HG03025 (cell line): ENCODE data around the gene NAA30.
"Not testable (repeated sequence)": the region's sequence is repeated elsewhere in the genome, so short reads cannot be mapped to it uniquely, and the experiment has no call there.

ENCODE experiments used
- ATAC-seq: cut with Tn5 transposase; IDR thresholded peaks from one replicate; pipeline ENCODE4 v1.9.1; 2021; ENCODE audit warnings: mild to moderate bottlenecking, moderate library complexity; ENCODE audit not compliant: unreplicated experiment, low FRiP score

NAA30 gene

DNA sequence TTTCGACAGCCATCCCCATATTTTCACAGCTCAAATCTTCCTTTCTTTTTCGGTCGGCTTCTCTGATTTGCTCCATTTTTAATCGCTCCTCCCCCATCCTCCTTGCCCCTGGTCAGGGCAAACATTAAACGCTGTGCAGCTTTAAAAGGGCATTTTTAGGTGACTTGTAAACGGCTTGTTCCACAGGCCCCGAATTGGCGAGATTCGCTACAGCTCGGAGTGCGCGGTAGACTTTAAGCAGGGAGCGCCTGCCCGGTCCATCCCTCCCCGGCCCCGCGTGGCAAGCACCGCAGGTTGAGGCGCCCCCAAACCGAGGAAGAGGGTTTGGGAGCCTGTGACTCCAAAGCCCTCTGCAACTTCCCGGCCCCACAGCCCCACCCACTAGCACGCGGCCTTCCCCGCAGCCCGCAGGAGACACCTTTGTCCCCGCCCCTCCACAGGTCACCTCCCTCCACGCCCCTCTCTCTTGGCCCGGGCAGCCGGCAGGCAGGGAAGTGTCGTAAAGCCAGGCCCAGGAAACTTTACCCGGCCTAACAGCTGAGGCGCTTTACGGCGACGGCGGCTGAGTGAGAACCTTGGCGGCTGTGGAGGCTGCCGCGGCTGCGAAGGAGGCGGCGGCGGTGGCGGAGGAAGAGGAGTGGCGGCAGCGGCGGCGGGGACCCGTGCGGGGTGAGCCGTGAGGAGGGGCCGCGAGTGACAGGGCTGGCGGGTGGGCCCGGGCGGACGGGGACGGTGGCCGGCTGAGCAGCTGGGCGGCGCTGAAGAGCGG lies at the start of gene NAA30:
NAA30 (plus strand) TSS at position 550 of the 769 bp plus-strand sequence. CDS start 372 bp downstream, outside the sequence.
- peak; percentile 84 for ATAC-seq

DNA sequence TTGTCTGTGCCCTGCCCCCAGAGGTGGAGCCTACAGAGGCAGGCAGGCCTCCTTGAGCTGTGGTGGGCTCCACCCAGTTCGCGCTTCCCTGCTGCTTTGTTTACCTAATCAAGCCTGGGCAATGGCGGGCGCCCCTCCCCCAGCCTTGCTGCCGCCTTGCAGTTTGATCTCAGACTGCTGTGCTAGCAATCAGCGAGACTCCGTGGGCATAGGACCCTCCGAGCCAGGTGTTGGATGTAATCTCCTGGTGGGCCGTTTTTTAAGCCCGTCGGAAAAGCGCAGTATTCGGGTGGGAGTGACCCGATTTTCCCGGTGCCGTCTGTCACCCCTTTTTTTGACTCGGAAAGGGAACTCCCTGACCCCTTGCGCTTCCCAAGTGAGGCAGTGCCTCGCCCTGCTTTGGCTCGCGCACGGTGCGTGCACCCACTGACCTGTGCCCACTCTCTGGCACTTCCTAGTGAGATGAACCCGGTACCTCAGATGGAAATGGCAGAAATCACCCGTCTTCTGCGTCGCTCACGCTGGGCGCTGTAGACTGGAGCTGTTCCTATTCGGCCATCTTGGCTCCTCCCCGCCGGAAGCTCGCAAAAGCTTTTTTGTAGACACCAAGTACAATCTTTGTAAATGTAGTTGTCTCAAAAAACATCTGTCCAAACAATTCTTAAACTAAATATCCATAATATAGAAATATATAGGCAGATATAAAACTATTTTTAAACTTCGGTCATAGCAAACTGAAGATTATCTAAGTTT lies 46.7 kb upstream of the NAA30 start:
- not testable (repeated sequence) for ATAC-seq

DNA sequence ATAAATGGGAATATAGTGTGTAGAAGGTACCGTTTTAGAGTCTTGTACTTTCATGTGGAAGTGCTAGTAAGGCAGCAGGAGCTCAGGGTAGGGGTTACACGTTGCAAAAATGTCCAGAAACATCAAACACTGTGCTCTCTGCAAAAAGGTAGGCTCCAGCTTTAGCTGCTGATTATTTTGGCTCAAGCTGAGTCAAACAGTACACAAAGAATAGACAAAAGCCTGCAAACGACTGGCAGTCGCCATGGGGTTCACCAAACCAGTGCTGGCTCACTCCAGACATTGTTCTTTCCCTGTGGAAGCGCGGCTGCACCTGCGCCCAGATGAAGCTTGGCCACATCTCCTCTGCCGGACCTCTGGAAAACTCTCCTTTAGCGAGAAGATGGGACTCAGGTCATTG lies 45.3 kb upstream of the NAA30 start:
- ATAC-seq = no peak

DNA sequence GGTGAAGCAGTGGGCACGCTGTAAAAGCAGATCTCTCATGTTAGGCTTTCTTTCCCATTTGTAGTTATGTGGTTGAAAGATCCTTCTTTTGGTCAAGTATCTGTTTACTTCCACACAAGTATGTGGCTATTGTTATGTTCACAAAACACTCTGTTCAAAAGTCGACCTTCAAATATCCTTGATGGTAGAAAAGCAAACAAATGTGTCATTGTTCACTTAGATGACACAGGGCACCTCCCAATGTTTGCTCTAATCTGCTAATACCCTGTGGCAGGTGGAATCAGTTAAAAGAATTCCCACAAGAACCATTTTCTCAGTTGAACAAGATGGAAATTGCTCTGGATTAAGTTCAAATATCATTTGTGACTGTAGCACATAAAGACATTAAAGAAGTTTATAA lies 43.6 kb upstream of the NAA30 start:
- ATAC-seq = no peak

DNA sequence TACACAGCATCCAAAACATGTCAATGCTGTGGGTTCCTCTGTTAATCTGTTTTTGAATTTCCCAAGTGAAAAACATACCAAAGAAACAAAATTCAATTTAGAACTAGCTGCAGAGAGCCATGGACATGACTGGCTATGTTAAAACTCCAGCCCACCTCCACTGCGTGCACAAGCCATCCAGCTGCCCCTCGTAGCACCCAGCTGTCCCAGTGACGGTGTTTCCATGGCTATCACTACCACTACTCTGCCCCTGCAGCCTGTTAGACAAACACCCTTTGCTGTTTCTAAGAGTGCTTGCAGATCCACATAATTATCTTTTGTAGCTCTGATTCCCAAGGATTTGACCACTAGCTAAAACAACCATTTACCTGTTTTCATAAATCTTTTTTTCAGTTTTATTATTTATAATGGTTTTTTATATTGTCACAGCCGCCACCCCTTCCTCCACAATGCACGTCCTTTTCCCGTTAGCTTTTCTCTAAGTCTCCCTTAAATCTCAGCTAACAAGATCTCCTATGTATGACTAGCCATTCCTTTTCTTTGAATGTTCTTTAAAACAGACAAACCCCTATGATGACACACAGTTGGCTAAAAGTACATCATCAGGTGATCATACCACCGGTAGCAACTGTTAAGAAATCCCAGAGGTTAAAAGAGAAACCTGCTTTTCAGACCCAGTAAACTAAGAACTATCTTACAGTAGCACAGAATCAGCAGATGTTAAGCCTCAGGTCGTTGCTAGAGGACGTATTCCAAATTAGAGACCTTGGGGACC lies 37.8 kb upstream of the NAA30 start:
- no peak for ATAC-seq

DNA sequence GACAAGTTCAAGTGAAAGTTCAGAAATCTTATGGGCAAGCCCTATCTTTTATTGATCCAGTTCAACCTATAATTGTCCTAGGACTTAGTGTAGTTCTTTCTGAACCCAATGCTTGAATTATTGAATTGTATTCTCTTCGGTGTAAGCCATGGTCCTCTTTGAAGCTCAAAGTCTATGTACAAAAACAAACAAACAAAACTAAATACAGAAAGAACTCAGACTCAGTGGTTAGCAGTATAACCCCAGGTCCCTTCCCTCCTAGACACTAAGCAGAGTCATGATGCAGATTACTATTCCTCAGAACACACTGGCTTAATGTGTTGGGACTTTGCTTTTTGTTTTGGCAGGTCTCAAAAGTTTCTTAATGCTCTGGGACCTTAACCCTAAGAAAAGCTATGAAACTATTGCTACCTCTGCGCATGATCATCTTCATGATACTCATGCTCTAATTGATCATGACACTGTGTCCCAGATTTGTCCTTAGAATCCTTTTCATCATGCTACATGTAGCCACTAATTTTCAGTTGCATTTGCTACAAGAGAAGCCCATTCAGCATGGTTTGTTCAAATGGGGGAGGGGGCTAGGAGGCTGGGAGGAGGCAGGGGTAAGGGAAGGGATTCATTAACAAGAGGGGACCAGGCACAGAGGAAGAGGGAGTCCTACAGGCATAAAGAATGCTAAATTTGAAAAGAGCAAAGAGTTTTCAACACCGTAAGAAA lies 35.1 kb upstream of the NAA30 start:
- no peak for ATAC-seq

DNA sequence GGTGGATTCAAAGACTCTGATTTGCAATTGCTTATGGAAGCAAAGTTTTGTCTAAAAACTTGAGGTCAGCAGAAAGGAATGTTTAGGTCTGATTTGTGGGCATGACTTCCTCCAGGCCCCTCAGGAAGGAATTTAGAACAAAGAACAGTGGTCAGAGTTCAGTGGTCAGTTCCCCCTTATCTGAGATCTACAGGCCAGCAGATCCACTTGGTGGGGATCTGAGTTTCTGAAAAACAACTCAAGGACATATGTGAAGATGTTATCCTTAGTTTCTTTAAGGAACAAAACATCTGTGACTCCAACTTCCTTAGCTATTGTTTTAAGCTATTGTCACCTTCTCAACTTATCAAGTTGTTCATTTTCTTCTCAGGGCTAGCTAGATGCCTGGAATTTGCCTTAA lies 28.0 kb upstream of the NAA30 start:
- no peak for ATAC-seq

DNA sequence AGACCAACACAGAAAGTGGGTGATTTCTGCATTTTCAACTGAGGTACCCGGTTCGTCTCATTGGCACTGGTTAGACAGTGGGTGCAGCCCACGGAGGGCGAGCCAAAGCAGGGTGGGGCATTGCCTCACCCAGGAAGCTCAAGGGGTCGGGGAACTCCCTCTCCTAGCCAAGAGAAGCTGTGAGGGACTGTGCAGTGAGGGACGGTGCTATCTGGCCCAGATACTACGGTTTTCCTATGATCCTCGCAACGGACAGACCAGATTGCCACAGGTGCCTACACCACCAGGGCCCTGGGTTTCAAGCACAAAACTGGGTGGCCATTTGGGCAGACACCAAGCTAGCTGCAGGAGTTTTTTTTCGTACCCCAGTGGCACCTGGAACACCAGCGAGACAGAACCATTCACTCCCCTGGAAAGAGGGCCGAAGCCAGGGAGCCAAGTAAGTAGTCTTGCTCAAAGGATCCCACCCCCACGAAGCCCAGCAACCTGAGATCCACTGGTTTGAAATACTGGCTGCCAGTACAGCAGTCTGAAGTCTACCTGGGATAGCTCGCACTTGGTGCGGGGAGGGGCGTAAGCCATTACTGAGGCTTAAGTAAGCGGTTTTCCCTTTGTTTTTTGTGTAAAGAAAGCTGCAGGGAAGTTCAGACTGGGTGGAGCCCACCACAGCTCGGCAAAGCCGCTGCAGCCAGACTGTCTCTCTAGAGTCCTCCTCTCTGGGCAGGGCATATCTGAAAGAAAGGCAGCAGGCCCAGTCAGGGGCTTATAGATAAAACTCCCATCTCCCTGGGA lies 25.5 kb upstream of the NAA30 start:
- no peak for ATAC-seq

DNA sequence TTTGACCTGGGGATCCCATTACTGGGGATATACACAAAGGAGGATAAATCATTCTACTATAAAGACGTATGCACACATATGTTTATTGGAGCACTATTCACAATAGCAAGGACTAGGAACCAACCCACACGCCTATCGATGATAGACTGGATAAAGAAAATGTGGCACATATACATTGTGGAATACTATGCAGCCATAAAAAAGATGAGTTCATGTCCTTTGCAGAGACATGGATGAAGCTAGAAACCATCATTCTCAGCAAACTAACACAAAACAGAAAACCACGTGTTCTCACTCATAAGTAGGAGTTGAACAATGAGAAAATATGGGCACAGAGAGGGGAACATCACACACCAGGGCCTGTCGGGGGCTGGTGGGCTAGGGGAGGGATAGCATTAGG lies 20.2 kb upstream of the NAA30 start:
- not testable (repeated sequence) for ATAC-seq

DNA sequence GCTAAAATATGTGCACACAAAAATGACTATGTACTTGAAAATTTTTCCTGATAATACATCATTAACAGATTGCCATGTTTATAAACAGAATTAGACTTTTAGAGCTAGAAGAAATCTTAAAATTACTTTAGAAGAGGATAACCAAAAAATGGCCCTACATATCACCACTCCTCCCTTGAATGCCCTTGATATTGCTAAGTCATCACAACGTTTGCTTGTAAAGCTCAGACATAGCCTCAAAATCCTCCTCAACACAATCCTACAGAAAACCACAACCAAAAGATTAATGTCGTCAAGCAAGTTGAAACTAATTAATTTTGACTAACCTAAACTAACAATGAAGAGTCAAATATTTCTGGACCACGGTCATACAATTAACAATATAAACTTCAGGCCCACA lies 19.4 kb upstream of the NAA30 start:
- ATAC-seq = no peak

DNA sequence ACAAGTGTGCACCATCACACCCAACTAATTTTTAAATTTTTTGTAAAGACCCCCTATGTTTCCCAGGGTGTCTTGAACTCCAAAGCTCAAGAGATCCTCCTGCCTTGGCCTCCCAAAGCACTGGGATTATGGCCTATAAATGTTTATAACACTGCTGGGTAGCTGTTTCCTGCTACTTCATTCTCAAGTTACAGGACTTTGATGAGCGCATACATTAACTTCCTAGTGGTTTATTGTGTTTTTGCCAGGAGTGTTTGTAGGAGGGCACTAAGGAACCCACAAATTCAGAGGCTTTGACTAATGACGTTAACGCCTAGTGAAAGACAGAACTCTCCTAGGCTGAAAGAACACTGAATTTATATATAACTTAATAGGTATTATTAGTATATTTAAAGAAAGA lies 15.2 kb upstream of the NAA30 start:
- ATAC-seq = no peak

DNA sequence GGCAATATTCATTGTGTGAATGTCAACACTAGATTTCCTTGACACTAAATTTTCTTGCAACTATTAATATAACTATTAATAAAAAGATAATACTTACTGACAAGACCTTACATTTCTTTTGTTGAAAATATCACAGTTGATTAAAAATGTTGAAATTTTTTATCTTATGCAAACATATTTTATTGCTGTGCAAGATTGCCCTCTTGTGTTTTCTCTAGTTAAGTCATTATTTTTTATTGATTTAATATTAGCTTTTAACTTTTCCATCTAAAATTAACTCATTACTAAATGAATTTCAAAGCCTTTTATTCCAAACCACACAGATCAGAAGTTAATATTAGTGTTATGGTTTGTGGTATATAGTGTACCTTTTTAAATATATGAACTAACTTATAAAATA lies 11.7 kb upstream of the NAA30 start:
- ATAC-seq = no peak

DNA sequence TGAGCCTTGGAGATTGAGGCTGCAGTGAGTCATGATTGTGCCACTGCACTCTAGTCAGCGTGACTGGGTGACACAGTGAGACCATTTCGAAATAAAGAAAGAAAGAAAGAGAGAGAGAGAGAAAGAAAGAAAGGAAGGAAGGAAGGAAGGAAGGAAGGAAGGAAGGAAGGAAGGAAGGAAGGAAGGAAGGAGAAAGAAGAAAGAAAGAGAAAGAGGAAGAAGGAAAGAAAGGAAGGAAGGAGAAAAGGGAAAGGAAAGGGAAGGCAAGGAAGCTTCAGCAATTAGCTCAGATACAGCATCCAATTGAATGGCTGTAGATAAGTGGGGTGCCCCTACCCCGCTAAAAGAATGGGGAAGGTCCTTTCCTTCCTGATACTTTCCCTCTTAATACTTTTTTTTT lies 9.5 kb upstream of the NAA30 start:
- ATAC-seq = no peak

DNA sequence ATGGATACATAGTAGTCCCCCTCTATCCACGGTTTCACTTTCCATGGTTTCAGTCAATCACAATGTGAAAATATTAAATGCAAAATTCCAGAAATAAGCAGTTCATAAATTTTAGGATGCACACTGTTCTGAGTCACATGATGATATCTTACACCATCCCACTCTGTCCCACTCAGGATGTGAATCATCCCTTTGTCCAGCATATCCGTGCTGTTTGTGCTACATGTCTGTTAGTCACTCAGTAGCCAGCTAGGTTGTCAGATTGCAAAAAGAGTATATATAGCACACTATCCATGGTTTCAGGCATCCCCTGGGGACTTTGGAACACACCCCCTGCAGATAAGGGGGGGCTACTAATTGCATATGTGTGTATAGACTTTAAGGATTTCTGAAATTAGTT lies 8.1 kb upstream of the NAA30 start:
- ATAC-seq = no peak

DNA sequence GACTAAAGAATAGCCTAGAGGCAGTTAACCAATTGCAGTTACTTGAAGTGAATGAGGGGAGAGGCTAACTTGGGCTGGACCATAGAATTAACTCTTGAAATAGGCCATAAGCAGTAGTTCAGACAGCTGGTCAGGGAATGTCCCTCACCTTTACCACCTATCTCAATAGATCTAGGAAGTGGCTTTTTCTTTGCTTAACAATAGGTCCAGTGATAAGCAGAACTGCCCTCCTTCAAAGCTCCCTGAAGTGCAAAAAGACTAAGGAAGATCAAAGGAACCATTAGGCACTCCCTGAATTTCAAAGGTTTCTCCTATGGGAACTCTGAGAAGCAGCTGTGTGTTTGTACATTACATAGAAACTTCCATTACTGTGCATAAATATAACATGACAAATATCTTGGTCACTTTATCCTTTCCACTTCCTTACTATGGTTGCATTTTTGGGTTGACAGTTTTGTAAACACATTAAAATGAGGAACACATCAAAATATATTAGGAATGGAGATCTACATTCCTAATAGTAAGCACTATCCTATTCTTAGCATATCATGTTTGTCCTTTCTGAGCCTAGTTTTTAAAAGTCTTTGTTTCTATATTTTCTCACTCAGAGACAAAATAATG lies 7.2 kb upstream of the NAA30 start:
- no peak for ATAC-seq

DNA sequence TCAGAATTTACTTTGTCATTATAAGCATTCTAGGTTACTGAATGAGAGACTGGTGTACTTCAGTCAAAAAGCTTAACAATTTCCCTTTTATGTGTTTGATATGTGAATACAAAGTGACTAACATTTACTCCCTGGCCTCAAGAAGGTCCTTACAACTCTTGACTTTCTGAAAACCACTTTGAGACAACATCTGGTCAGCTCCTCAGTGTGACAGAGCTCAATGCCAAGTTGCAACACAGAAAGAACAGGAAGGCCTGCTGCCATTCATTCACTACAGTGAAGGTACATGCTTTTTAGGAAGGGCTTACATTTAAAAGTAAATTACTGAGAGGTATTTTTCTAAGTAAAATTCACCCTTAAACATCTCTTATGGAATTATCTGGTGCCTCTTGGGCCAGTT lies 2.3 kb upstream of the NAA30 start:
- no peak for ATAC-seq

DNA sequence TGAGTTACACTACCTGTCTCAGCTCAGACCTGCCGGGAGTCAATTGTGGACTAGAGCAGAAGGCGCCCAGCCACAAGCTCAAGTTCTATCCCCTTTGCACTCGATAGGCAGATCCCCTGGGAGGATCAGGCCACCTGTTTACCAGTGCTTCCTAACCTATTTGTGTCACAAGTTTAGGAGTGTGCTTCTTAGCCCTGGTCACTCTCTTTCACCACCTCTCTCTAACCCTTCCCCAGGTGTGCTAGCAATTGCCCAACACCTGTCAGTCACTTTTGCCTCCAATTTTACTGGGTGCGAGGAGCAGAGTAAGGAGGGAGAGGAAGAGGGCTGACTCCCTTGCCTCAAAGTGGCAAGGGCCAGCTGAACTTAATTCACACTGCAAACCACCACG lies 745 bp upstream of the NAA30 start:
- ATAC-seq = no peak

DNA sequence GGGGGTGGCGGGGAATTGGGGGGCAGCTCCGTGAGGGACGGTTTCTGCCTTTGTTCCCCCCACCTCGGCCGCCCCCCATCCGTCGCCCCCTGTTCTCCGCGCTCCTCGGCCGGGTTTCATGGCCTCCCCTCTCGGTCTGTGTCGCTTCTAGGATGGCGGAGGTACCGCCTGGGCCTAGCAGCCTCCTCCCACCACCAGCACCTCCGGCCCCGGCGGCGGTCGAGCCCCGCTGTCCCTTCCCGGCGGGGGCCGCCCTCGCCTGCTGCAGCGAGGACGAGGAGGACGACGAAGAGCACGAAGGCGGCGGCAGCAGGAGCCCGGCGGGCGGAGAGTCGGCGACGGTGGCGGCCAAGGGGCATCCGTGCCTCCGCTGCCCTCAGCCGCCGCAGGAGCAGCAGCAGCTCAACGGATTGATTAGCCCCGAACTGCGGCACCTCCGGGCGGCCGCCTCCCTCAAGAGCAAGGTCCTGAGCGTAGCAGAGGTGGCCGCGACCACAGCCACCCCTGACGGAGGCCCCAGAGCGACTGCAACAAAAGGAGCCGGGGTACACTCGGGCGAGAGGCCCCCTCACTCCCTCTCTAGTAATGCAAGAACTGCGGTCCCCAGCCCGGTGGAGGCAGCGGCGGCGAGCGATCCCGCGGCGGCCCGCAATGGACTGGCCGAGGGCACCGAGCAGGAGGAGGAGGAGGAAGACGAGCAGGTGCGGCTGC lies 575 bp downstream of the NAA30 start:
- peak; percentile 51 for ATAC-seq
